GM21717 (cell line): ENCODE data around the gene SLC12A7.

ENCODE experiments used
- ATAC-seq: cut with Tn5 transposase; IDR thresholded peaks from one replicate; pipeline ENCODE4 v1.9.1; 2021; ENCODE audit warnings: mild to moderate bottlenecking, moderate library complexity; ENCODE audit not compliant: unreplicated experiment

SLC12A7 gene

GRCh38 chr5:1112596-1113331 lies 901 bp upstream of the SLC12A7 start:
- ATAC-seq: no peak

GRCh38 chr5:1111241-1111726 lies 579 bp downstream of the SLC12A7 start:
- no peak for ATAC-seq

GRCh38 chr5:1110307-1111240 lies 1.3 kb downstream of the SLC12A7 start:
- no peak for ATAC-seq

GRCh38 chr5:1109542-1110306 lies 2.1 kb downstream of the SLC12A7 start:
- no peak for ATAC-seq

- ATAC-seq: no peak
These were observed 3.0 kb downstream of the SLC12A7 start for GRCh38 chr5:1108865-1109174.

- no peak for ATAC-seq
These were observed 3.6 kb downstream of the SLC12A7 start for GRCh38 chr5:1108023-1108864.

- ATAC-seq: no peak
These were observed 4.5 kb downstream of the SLC12A7 start for GRCh38 chr5:1107167-1108022.

GRCh38 chr5:1106385-1107166 lies 5.3 kb downstream of the SLC12A7 start:
- ATAC-seq: no peak

- no peak for ATAC-seq
These were observed 6.3 kb downstream of the SLC12A7 start for GRCh38 chr5:1105350-1106265.

GRCh38 chr5:1104327-1105006 lies 7.4 kb downstream of the SLC12A7 start:
- no peak for ATAC-seq

GRCh38 chr5:1103505-1104326 lies 8.1 kb downstream of the SLC12A7 start:
- no peak for ATAC-seq

GRCh38 chr5:1103093-1103492 lies 8.8 kb downstream of the SLC12A7 start:
- ATAC-seq: no peak

GRCh38 chr5:1101961-1102713 lies 9.7 kb downstream of the SLC12A7 start:
- no peak for ATAC-seq

GRCh38 chr5:1100664-1101574 lies 10.9 kb downstream of the SLC12A7 start:
- ATAC-seq: no peak
